ENCODE data around the gene RHCE.
"Not testable (repeated sequence)": the region's sequence is repeated elsewhere in the genome, so short reads cannot be mapped to it uniquely, and the experiment has no call there.

Gene RHCE

DNA sequence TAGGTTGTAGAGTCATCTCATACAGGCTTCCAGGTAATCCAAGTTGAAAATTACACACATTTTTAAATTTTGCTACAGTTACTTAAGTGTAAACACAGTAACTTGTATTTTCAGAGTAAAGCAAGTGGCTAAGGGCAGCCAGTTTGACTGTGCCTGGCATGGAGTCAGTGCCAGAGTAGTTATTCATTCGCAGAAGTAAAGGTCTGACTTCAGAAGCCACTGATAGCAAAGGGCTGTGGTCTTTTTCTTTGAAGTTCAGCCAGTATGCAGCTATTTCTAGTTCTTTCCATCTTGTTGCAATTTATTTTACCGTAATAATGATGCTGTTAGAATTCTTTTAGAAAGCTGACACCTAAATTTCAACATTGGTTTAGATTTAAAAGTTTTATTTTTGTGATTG is 73.1 kb downstream of the RHCE start:
- Mint-ChIP-seq H3K4me3 (no peak overlapping the region), H3K36me3 (peaks cover 13% of the 10 kb centered on the region), H3K9me3 (no peaks in the 10 kb centered on the region), H3K27ac (no peak overlapping the region), H3K4me1 (peaks cover 20% of the 10 kb centered on the region), H3K27me3 (no peaks in the 10 kb centered on the region)

GRCh38 chr1:25343872-25344271 is 76.8 kb downstream of the RHCE start:
- Mint-ChIP-seq H3K27me3 (no peaks in the 10 kb centered on the region), H3K4me1 (peaks cover 45% of the 10 kb centered on the region), H3K36me3 (peaks cover 12% of the 10 kb centered on the region), H3K27ac (no peak overlapping the region), H3K4me3 (no peak overlapping the region), H3K9me3 (no peaks in the 10 kb centered on the region)

- no peaks in the 10 kb centered on the region for H3K27me3 Mint-ChIP-seq
- H3K4me3 Mint-ChIP-seq: no peak overlapping the region
- no peaks in the 10 kb centered on the region for H3K9me3 Mint-ChIP-seq
- H3K36me3 Mint-ChIP-seq: peaks cover 12% of the 10 kb centered on the region
- no peak overlapping the region for H3K27ac Mint-ChIP-seq
- peaks cover 44% of the 10 kb centered on the region for H3K4me1 Mint-ChIP-seq
These were observed 77.8 kb downstream of the RHCE start for GRCh38 chr1:25342846-25343245.

- H3K36me3 Mint-ChIP-seq: peaks cover 9% of the 10 kb centered on the region
- no peaks in the 10 kb centered on the region for H3K9me3 Mint-ChIP-seq
- H3K4me1 Mint-ChIP-seq: peaks cover 45% of the 10 kb centered on the region
- H3K27me3 Mint-ChIP-seq: no peaks in the 10 kb centered on the region
- no peak overlapping the region for H3K27ac Mint-ChIP-seq
- H3K4me3 Mint-ChIP-seq: no peak overlapping the region
These were observed 78.9 kb downstream of the RHCE start for GRCh38 chr1:25341746-25342145.

DNA sequence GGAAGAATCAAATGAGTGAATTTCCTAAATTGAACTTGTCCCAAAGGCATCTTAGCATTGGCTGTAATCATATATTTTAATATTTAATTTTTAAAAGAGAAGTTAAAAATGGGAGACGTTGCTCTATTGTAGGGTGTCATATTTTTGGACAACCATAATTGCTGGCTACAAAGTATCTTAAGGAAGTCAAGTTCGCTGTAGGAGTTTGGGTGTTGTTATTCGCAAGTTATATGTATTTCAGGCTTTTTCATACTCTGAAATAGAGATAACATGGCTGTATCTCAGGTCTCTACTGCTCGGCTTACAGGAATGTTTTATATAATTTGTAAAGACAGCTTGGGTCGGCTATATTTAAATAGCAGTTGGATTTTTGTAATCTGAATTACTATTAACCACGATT is 81.6 kb downstream of the RHCE start:
- peak overlapping the region; percentile 92 for H3K27ac Mint-ChIP-seq
- H3K27me3 Mint-ChIP-seq: no peaks in the 10 kb centered on the region
- peaks cover 7% of the 10 kb centered on the region for H3K36me3 Mint-ChIP-seq
- H3K9me3 Mint-ChIP-seq: no peaks in the 10 kb centered on the region
- peaks cover 47% of the 10 kb centered on the region for H3K4me1 Mint-ChIP-seq
- H3K4me3 Mint-ChIP-seq: peak overlapping the region; percentile 92

DNA sequence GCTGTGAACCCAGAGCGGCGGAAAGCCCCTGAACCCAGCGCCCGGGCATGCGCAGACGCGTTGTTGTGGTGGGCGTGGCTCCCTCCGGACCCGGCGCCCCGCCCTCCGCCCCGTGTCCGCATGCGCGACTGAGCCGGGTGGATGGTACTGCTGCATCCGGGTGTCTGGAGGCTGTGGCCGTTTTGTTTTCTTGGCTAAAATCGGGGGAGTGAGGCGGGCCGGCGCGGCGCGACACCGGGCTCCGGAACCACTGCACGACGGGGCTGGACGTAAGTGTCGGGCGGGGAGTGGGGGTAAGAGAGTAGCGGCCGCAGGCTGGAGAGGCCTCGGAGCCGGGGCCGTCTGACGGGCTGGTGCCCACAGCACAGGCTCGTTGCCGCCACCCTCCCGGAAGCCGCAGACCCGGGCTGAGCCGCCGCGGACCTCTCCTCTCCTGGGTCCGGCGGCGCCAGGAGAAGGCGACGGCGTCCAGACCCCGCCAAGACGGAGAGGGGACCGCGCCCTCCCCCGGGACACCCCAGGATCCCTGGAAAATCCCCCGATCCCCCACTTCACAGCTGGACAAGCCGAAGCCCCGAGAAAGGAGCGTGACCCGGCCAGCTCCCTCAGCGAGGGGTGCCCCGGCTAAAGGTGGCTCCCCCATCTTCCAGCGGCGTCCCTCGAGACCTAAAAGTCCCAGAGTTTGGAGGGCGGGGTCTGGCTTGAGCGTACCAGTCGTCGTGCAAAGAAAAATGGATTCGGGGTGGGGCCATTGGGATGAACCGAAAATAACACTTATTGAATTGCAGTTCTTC is 82.2 kb downstream of the RHCE start, which contains the start of gene TMEM50A:
TSS of gene TMEM50A (plus strand) at position 147 of the 794 bp plus-strand sequence. CDS start 2,153 bp downstream, outside the sequence.
- H3K4me1 Mint-ChIP-seq: peaks cover 42% of the 10 kb centered on the region
- H3K36me3 Mint-ChIP-seq: peaks cover 4% of the 10 kb centered on the region
- no peaks in the 10 kb centered on the region for H3K27me3 Mint-ChIP-seq
- no peaks in the 10 kb centered on the region for H3K9me3 Mint-ChIP-seq
- peak within 1 kb of the TSS; percentile 92 for H3K4me3 Mint-ChIP-seq
- peak within 1 kb of the TSS; percentile 92 for H3K27ac Mint-ChIP-seq

GRCh38 chr1:25337483-25338187 is 83.0 kb downstream of the RHCE start:
- not testable (repeated sequence) for H3K36me3 Mint-ChIP-seq, H3K27me3 Mint-ChIP-seq, H3K9me3 Mint-ChIP-seq
- peak overlapping the region; percentile 92 for H3K27ac Mint-ChIP-seq
- peaks cover 35% of the 10 kb centered on the region for H3K4me1 Mint-ChIP-seq
- H3K4me3 Mint-ChIP-seq: peak overlapping the region; percentile 92

- Mint-ChIP-seq H3K4me1 (peaks cover 30% of the 10 kb centered on the region), H3K4me3 (peak overlapping the region; percentile 92), H3K27ac (peak overlapping the region; percentile 39)
- not testable (repeated sequence) for H3K27me3 Mint-ChIP-seq, H3K36me3 Mint-ChIP-seq, H3K9me3 Mint-ChIP-seq
These were observed 83.7 kb downstream of the RHCE start for GRCh38 chr1:25336922-25337354.

DNA sequence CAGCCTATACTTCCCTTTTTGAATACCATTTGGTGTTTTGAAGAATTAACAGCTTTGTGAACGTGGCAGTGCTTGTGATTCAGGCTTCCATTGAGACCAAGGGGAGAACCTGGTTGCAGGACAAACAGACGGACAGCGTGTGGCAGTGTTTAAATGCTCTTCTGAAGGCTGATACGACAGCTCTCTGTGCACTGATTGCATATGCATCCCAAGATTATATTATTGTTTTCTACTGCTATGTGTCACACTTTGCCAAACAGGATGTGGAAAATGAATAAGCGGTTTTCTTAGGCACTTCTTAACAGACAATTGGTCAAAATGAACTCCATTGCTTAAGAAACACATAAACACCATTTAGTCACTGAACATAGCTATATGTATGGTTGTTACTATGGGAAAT is 90.7 kb downstream of the RHCE start:
- H3K27me3 Mint-ChIP-seq, H3K4me3 Mint-ChIP-seq, H3K27ac Mint-ChIP-seq, H3K9me3 Mint-ChIP-seq, H3K36me3 Mint-ChIP-seq: not testable (repeated sequence)
- peaks cover 14% of the 10 kb centered on the region for H3K4me1 Mint-ChIP-seq

DNA sequence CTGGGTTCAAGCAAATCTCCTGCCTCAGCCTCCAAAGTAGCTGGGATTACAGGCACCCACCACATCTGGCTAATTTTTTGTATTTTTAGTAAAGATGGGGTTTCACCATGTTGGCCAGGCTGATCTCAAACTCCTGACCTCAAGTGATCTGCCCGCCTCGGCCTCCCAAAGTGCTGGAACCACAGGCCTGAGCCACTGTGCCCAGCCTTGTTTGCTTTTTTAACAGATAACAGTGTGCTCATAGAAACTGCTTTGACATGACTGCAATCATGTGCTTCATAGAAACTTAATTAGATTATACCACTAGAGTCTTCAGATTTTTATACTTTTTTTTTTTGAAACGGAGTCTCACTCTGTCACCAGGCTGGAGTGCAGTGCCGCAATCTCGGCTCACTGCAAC is 91.3 kb downstream of the RHCE start:
- H3K9me3 Mint-ChIP-seq, H3K27me3 Mint-ChIP-seq, H3K4me3 Mint-ChIP-seq, H3K27ac Mint-ChIP-seq, H3K36me3 Mint-ChIP-seq: not testable (repeated sequence)
- H3K4me1 Mint-ChIP-seq: peaks cover 13% of the 10 kb centered on the region

- not testable (repeated sequence) for H3K4me3 Mint-ChIP-seq, H3K27ac Mint-ChIP-seq, H3K27me3 Mint-ChIP-seq, H3K9me3 Mint-ChIP-seq, H3K36me3 Mint-ChIP-seq, H3K4me1 Mint-ChIP-seq
These were observed 91.8 kb downstream of the RHCE start for GRCh38 chr1:25328791-25329185.

DNA sequence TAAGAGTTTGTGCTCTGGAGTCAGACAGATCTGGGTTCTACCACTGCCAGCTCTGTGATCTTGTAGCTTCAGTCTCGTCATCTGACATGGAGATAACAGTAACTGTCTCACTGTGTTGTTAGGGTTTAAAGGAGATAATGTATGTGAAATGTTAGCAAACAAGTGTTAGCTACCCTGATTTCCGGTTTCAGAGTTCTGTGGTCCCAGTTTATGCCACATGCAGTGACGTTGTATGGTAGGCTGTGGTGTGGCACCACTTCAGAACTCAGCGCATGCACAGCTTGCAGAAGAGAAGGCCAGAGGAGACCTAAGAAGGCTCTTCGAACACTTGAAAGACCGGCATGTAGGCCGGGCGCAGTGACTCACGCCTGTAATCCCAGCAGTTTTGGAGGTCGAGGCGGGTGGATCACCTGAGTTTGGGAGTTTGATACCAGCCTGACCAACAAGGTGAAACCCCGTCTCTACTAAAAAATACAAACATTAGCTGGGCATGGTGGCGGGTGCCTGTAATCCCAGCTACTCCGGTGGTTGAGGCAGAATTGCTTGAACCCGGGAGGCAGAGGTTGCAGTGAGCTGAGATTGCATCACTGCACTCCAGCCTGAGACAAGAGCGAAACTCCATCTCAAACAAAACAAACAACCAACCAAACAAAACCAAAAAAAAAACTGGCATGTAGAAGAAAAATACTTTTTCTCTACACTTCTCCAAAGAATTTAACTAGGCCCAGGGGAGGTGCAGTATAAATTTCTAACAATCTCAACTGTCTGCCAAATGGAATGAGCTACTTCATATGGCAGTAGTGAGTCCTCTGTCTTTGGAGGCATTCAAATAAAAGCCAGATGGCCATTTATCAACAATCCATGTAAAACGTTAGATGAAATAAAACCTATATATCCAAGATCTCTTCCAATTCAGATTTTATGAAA is 92.5 kb downstream of the RHCE start:
- H3K27me3 Mint-ChIP-seq, H3K4me1 Mint-ChIP-seq, H3K27ac Mint-ChIP-seq: not testable (repeated sequence)

DNA sequence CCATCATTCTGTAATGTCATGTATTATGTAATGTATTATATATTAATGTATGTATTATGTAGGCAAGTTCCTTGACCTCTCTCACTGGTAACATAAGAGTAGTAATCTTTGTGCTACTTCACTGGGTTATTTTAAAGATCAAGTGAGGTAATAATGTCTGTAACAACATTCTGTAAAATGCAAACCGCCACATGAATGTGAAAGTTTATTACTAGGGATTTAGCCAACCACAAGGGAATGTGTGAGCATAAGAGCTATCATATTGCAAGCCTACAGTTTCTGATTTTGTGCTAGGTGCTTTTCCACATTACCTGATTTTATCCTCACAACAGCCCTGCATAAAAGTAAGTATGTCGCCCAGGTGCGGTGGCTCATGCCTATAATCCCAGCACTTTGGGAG is 96.2 kb downstream of the RHCE start:
- H3K4me3 Mint-ChIP-seq, H3K27ac Mint-ChIP-seq, H3K36me3 Mint-ChIP-seq, H3K4me1 Mint-ChIP-seq, H3K9me3 Mint-ChIP-seq, H3K27me3 Mint-ChIP-seq: not testable (repeated sequence)

More for the DNA sequence above, 92.5 kb downstream of the RHCE start:
- H3K4me3 Mint-ChIP-seq, H3K9me3 Mint-ChIP-seq, H3K36me3 Mint-ChIP-seq: not testable (repeated sequence)

DNA sequence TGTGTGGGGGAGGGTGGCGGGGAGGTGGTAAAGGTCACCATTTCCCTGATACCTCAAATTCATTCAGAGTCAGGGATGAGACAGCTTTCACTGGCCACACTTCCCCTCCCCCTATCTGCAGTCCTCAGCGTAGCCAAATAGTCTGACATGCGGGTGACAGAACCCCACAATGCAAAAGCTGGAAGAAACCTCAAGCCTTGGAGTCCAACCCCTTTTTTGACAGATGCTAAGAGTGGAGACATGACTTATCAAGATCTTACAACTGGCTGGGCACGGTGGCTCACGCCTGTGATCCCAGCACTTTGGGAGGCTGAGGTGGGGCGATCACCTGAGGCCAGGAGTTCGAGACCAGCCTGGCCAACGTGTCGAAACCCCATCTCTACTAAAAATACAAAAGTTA is 98.5 kb downstream of the RHCE start:
- not testable (repeated sequence) for H3K36me3 Mint-ChIP-seq, H3K4me1 Mint-ChIP-seq, H3K9me3 Mint-ChIP-seq, H3K27ac Mint-ChIP-seq, H3K4me3 Mint-ChIP-seq, H3K27me3 Mint-ChIP-seq

DNA sequence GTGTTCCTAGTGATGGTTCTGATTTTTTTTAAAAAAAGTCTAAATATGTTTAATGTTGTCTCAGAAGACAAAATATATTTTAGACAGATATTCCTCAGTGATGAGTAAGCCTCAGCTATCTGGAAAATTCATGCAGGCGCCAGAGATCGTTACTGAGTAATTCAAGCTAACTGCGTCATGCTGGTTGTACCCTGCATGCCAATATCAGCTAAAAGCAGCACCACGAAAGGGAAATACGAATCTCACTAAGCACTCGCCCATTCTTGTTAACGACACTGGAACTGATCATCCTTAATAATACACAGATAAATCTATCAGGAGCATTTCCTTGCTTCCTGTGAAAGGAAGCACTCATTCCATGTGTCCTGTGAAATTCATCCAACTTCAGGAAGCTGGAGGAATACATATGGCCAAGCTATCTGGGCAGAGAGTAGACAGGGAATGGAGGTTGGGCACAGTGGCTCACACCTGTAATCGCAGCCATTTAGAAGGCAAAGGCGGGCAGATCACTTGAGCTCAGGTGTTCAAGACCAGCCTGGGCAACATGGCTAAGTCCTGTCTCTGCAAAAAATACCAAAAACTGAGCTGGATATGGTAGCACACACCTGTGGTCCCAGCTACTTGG is 100.2 kb downstream of the RHCE start:
- H3K4me3 Mint-ChIP-seq, H3K9me3 Mint-ChIP-seq, H3K27me3 Mint-ChIP-seq, H3K27ac Mint-ChIP-seq, H3K36me3 Mint-ChIP-seq, H3K4me1 Mint-ChIP-seq: not testable (repeated sequence)

Data from activated naive CD4-positive, alpha-beta T cell treated with anti-CD3 and anti-CD28 coated beads, Interleukin-2, amount 50 U/mL, for 24 hours (primary cell).